HG03175 (cell line): ENCODE results near the gene MYO1B.
A peak's percentile ranks its signal among the peaks of the same experiment; 100 is the strongest.

Experiments
- ATAC-seq: cut with Tn5 transposase; IDR thresholded peaks from one replicate; pipeline ENCODE4 v1.9.1; 2021; ENCODE audit warnings: mild to moderate bottlenecking, moderate library complexity; ENCODE audit not compliant: unreplicated experiment

MYO1B gene

DNA sequence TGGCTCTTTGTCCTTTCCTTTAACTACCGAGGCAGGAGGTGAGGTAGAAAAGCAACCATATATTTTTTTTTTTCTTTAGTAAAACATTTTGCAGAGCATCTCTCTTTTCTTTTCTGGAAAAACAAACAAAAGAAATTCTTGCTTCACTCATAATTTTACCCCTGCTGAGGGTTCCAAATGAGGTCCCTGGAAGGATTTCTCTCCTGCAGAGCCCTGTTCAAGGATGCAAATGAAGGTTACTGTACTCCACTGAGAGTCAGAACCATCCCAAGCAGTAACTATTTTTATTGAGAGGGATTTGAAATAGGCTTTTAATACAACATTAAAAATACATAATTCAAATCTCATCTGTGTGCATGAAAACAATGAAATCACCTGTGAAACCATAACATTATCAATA, 19.5 kb upstream of the MYO1B start:
- ATAC-seq, result no peak

- ATAC-seq, result no peak
These were observed 19.0 kb upstream of the MYO1B start for GRCh38 chr2:191226196-191226595.

DNA sequence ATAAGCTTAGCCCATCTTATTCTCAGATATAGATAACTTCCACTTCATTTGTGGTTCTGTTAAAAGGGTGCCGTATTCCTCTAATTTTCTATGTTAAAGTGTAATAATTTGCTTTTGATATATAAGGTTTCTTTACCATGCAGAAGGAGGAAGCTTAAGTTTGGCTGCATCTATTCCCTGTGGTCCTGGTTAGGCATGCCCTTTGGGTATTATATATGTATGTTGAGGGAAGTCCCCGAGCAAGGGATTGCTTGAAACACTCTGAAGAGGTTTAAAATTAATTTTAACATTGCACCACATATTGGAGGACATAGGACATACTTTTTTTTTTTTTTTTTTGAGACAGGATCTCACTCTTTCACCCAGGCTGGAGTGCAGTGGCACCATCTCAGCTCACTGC, 16.9 kb upstream of the MYO1B start:
- ATAC-seq, result no peak

GRCh38 chr2:191228861-191229260, 16.3 kb upstream of the MYO1B start:
- no peak for ATAC-seq

GRCh38 chr2:191230174-191230573, 15.0 kb upstream of the MYO1B start:
- no peak for ATAC-seq

- ATAC-seq, result no peak
These were observed 13.2 kb upstream of the MYO1B start for GRCh38 chr2:191231995-191232394.

DNA sequence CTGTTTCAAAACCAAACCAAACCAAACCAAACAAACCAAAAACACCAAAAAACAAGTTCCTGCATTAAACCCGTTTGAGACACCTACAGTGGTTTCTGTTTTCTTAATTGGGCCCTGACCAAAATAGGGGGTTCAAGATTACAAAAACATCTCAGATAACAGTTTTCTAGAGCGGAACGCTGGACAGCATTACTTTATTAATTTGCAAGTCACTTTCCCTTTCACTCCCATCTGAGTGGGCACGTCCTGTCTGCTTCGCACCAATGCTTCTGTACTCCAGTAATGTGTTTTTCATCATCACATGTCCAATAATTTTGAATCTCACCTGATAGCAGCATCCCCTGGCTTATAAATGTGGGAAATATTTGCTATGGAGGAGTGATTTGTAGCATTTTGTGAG, 11.7 kb upstream of the MYO1B start:
- ATAC-seq, result no peak

- ATAC-seq, result no peak
These were observed 10.8 kb upstream of the MYO1B start for GRCh38 chr2:191234376-191234775.

DNA sequence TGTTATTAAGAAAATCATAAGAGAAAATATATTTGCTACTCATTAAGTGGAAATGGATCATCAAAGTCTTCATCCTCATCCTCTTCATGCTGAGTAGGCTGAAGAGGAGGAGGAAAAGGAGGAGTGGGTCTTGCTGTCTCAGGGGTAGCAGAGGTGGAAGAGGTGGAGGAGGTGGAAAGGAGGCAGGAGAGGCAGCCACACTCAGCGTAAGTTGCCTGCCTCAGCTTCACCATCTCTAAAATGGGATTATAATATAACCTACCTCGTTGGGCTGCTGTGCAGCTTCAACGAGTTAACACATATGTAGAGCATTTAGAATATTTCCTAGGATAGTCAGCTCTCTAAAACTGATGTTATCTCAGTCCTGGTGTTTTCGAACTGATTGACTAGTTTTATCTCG, 4.3 kb upstream of the MYO1B start:
- no peak for ATAC-seq

- no peak for ATAC-seq
These were observed 3.8 kb upstream of the MYO1B start for GRCh38 chr2:191241418-191241817.

- no peak for ATAC-seq
These were observed 2.0 kb upstream of the MYO1B start for GRCh38 chr2:191243154-191243553.

DNA sequence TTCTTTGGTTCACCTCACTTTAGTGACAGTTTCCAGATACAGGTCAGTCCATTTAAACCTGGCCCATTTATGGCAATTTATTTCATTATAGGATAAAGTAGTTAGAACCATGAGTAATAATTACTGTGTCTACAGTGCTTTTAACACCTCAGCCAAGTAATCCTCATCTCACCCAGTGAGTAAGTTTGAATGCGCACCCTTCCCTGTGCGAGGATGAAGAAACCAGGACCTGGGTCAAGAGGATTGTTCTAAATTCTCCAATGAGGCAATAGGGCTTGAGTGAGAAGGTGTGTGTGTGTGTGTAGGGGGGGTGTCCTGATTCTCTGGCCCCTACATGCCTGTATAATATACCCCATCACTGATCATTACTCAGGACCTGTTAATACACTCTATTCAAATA, 854 bp upstream of the MYO1B start:
- no peak for ATAC-seq

DNA sequence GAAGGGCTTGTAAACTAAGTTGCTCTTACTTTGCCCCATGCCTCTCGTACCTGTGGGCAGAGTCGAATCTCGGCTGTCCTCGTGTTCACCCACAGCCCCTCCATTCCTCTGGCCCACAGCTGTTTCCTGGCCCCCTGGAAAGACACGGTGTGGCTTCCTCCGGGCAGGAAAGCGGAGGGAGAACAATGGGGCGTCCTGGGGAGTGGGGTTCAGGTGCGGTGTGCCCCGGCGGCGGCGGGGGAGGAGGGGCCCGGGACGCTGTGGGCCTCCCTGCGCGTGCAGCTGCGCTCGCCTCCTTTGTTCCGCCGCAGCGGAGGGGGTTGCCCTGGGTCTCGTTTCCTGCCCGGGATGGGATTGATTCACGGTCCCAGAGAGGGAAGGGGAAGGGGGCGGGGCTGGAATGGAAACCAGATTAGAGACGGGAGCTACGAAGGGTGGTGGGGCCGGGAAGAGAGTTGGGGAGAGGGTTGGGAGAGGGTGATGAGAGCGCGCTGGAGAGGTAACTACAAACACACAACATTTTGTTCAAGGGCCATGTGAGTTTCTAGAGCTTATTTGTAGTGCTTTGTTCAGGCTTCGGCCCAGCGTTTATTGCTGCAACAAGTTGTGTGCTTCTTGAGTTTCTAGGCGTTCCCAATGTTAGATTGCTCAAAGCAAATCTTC, 796 bp downstream of the MYO1B start:
- peak; percentile 9 for ATAC-seq

GRCh38 chr2:191246820-191247380, 1.7 kb downstream of the MYO1B start:
- no peak for ATAC-seq

DNA sequence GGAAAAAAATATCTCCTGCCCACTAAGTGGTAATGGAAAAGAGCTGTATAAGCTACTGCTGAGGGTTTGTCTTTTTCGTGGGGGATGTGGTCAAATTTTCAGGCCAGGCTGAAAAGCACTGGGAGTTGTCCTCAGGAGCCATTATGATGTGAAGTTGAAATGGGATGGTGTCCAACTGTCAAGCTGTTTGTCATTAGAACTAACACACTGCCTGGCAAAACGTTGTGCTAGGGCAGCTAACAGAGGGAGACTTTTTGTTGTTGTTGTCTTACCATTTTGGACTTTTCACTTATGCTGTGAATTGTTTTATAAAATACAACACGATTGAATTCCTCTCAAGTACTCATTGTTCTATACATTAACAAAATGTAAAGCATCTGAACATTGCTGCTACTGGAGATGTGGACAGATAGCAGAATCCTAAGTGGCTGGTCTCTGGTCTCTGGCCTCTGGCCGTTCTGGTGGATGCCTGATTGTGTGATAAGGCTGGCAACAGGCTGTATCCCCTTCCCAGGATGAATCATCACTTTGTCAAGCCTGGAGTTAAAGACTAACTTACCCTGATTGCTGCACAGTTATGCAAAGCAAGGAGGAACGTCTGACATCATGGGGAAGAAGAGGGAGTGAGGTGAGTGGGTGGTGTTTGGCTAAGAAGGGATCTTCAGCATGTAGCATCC, 2.3 kb downstream of the MYO1B start:
- ATAC-seq, result no peak

DNA sequence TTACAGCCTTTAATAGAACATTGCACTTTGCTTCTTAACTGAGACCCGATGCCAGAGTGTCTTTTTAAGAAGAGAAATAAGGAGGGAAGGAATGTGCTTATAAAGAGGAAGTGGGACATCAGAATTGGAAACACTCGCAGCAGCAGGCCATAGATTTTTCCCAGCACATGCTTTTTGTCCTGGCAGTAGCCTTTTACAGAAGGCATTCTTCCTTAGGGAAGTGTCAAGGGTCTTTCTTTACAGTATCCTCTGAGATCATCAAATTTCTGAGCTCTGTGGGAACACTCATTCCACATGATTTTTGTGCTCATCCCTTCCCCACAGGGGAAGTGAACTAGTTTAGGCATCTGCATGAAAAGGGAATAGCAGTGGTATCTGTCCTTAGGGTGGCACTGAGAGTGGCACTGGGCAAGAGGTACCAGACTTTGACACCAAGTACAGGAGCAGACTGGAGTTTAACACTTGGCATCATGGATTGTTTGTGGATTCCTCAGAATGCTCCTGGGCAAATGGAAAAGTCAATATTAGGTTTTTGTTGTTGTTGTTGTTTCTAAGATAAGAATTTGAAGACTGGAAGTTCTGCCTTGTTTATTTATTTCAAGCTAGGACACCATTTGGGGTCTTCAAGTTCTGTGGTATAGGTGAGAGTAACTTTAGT, 4.1 kb downstream of the MYO1B start:
- no peak for ATAC-seq

GRCh38 chr2:191250400-191250799, 5.2 kb downstream of the MYO1B start:
- no peak for ATAC-seq

GRCh38 chr2:191250986-191251385, 5.8 kb downstream of the MYO1B start:
- no peak for ATAC-seq

DNA sequence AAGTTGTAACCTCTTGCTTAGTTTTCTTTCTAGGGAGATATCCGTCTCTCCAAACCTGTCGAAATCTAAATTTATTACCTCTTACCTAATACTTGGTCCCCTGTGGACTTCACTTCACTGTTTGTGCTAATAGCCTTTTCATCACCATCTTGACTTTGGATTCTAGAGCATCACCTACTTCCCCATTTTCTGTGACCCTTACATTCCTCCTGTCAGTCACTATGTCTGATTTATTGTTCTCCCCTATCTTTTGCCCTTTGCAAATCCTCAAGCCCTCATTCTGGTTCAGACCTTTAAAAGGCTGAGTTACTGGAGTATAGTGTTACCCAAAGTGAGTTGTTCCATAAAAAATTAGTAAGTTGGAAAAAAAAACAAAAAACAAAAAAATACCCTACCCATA, 7.5 kb downstream of the MYO1B start:
- no peak for ATAC-seq

DNA sequence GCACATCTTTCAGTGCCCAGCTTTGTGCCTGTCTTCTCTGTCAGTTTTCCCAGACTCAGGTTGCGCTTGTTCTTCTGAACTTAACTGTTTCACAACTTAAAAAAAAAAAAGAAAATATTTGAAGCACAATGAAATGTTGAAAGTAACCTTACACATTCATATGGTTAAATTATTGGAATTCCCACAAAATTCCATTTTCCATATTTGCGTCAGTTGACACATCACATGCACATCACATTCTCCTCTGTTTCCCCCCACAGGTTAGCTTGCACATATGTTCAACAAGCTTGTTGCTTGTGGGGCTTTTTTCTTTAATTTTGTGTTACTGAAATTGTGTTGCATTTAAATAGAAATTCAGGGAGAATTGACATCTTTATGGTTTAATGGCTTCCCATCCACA, 8.3 kb downstream of the MYO1B start:
- ATAC-seq, result no peak

DNA sequence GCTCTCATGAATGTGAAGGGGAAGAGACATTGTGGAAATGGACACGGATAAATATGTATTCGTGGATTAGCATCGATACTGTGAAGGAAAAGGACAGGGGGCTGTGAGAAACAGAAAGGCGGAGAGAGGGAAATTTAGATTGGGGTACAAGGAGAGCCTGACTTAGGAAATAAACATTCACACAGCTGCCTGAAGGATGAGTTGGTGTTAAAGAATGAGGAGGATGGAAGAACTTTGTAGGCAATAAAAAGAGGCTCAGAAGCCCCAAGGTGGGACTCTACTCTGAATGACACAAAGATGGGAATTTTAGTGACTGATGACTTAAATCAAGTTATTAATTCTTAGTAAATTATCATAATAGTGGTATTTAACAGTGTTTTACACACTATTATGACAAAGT, 10.1 kb downstream of the MYO1B start:
- ATAC-seq, result no peak

DNA sequence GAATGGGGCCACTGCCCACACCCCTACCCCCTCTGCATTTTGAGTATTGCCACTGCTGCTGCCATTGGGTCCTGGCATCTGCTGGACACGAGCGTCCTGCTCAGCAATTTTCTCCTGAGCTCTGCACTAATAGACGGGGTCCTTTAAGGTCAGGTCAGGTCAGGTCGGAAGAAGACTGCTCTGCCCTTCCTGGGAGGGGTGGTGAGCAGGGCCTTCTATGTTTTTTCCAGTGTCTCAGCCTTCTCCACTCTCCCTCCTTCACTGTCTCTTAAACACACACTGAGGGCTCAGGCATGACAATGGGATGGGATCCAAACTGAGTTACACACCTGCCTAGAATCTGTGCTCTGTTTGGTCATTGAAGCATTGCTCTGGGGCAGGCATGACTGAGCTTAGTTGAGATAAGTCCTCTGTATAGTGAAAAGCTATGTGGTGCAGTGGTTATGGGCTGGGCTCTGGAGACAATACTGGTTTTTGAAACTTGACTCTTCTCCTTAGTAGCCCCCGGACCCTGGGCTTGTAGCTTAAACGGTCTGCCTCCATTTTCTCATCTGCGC, 10.6 kb downstream of the MYO1B start:
- ATAC-seq, result no peak
